Left lobe of liver (tissue), 2 donors: ENCODE measurements around the gene CPNE6. TPM values are rescaled to one million over a fixed set of nuclear protein-coding genes. Genes with fewer than 3 reads are reported as not detected.
"Not testable (repeated sequence)": the region's sequence is repeated elsewhere in the genome, so short reads cannot be mapped to it uniquely, and the experiment has no call there.

ENCODE experiments used
- ATAC-seq: fragments of 200-7000 bp; cut with Tn5 transposase; one replicate; pipeline ENCODE4 v1.9.1; 2020; ENCODE audit warnings: mild to moderate bottlenecking, moderate library complexity
- DNase-seq: peaks from one replicate; pipeline ENCODE4 v3.0.0-alpha.2; 2020; ENCODE audit warnings: low spot score
- total RNA-seq: library from RNA; stranded (reverse); gene quantifications from one replicate; pipeline ENCODE4 v1.2.1, GENCODE V29; 2021
- donor health status: DM: no; HTN: no; CAD: no; lungs with moderate emphysema.
- donor health status: DM: no; HTN: yes; CAD: no.

The CPNE6 gene
- total RNA-seq: 0.40 TPM

DNA sequence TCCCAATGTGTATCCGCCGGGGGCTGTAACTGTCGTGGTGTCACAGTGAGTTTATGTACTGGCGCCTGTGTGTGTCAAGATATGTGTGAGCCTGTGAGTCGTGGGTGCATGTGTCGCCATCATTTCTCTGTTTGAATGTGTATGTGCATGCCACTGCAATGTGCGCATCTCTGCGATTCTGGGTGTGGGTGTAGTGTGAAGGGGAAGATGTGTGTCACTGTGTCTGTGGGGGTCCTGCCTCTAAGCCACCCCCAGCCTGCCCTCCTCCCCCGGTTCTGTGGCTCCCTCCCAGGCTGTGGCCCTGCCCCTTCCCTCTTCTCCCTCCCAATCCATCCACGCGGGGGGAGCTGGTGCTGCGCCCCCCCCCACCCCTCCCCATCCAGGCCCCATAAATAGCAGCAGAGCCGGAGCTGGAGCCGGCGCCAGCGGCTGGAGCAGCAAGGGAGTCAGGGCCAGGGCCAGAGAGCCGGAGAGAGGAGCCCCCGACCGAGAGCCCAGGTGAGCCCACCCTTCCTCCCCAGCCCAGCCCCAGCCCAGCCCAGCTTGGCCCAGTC is at the start of gene CPNE6:
CPNE6 (plus strand) TSS at position 419 of the 554 bp plus-strand sequence. CDS start 1,375 bp downstream, outside the sequence.
- DNase-seq (no peak), ATAC-seq (no peak)

- not testable (repeated sequence) for DNase-seq, ATAC-seq
These were observed 46.4 kb upstream of the CPNE6 start for GRCh38 chr14:24024939-24025418.

- DNase-seq, ATAC-seq: not testable (repeated sequence)
These were observed 41.7 kb upstream of the CPNE6 start for GRCh38 chr14:24029687-24030086.

DNA sequence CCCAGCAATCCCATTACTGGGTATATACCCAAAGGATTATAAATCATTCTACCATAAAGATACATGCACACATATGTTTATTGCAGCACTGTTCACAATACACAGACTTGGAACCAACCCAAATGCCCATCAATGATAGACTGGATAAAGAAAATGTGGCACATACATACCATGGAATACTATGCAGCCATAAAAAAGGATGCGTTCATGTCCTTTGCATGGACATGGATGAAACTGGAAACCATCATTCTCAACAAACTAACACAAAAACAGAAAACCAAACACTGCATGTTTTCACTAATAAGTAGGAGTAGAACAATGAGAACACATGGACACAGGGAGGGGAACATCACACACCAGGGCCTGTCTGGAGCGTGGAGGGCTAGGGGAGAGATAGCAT is 40.0 kb upstream of the CPNE6 start:
- not testable (repeated sequence) for DNase-seq, ATAC-seq

DNA sequence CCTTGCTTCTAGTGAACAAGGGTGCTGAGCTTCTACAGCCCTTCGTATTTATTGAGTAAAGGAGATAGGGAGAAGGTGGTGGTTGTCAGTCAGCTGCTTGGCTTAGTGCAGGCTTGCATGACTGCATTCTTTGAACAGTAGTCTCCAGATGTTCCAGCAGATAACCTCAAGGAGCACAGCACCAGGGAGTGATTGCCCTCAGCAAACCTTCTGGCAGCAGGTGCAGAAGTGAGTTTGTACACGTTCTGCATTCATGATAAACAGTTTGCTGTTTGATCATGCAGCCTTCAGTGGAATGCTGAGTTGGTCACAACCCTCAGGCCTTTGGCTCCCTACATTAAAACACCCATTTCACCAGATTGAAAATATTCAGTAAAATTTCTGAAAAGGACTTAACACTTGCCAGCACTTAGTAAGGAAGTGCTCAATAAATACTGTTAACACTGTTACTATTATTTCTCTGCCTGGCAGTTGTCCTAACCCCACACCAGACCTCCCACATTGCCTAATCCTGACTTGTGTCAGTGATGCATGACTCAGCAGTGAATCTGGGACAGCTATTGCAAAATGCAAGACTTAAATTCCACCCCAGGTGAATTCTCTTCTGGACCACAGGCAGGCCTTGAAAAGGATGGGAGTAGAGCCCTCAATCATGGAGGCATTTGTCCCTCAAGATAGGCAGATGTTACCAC is 38.5 kb upstream of the CPNE6 start:
- peak; percentile 78 for DNase-seq
- ATAC-seq: peak; percentile 45

DNA sequence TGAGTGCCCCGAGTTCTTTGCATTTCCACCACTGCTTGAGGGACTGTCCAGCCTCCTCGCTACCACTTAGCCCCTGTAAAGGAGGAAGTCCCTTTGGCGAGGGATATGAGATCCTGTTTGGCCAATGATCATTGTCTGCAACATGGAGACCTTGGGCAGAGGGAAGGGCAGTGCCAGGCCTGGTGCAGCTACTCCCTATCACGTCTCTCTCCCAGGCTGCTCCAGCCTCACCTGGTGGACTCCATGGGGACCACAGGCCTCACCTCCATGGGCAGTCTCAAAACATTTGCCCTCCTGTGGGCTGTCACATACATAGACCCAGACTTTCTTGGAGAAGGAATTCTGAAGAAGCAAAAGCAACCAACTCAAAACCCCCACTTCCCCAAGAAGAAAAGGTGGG is 35.6 kb upstream of the CPNE6 start:
- DNase-seq: not testable (repeated sequence)
- peak; percentile 13 for ATAC-seq

DNA sequence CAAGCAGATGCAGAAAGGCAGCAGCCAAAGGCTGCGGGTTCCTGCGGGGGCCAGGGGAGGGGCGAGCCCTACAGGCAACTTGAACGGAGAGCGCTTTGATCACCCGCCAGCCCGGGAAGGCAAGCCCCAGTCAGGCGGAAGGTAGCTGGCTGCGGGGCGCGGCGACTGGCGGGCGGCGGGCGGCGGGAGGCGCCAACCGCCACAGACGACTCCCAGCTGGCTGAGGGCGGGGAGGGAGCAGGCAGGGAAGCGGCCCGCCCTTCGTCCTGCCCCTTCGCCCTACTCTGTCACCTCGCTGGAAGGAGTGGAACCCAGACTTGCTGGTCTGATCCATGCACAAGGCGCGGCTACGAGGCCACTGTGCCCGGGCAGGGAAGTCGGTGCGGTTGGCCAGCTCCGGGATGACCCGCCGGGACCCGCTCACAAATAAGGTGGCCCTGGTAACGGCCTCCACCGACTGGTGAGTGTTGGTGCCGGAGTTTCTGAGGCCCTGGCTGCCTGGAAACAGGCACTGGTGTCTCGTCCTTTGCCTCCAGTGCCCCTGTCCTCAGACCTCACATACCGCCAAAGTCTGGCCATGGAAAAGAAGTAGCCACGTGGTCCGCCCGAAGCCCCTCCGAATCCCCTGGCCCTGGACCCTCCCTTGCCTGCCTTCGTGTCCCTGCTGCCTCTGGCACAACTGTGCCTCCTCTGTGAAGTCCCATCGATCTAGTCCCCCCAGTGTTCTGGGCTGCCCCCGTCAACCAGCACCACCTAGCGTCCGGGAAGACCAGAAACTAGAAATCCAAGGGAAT is 35.0 kb upstream of the CPNE6 start:
- ATAC-seq (peak; percentile 91), DNase-seq (peak; percentile 93)

GRCh38 chr14:24036963-24037657 is 34.3 kb upstream of the CPNE6 start:
- DNase-seq, ATAC-seq: not testable (repeated sequence)

DNA sequence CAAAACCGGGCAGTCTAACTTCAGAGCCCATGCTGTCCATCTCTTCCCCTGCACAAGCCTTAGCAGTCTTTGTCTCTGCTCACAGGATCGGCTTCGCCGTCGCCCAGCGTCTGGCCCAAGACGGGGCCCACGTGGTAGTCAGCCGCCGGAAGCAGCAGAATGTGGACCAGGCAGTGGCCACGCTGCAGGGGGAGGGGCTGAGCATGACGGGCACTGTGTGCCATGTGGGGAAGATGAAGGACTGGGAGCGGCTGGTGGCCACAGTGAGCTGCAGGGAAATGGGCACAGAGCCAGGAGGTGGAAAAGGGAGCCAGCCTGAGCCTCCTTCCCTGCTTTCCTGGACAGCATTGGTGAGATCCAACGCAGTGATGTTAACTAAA is 33.7 kb upstream of the CPNE6 start:
- ATAC-seq (no peak), DNase-seq (no peak)

GRCh38 chr14:24038686-24039085 is 32.7 kb upstream of the CPNE6 start:
- ATAC-seq: no peak
- DNase-seq: no peak

DNA sequence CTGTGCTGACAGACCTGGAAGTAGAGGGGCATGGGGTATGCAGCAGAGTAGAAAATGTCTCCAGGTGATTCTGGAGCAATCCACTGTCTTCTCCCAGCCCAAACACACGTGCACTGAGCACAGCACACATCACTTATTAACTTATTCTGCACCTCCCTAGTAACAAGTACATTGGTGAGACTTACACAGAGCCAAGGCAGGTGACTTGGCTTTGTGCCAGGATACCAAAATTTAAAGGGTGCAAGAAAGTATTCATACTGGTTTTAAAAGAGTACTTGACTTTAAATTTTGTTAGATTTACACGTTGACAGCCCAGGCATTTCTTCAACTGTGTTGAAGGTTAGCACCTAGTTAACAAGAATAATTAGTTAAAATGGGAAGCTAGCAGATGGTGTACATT is 30.7 kb upstream of the CPNE6 start:
- DNase-seq: no peak
- ATAC-seq: no peak

- no peak for DNase-seq
- peak; percentile 59 for ATAC-seq
These were observed 28.6 kb upstream of the CPNE6 start for GRCh38 chr14:24042746-24043145.

- not testable (repeated sequence) for ATAC-seq, DNase-seq
These were observed 22.4 kb upstream of the CPNE6 start for GRCh38 chr14:24049002-24049401.

DNA sequence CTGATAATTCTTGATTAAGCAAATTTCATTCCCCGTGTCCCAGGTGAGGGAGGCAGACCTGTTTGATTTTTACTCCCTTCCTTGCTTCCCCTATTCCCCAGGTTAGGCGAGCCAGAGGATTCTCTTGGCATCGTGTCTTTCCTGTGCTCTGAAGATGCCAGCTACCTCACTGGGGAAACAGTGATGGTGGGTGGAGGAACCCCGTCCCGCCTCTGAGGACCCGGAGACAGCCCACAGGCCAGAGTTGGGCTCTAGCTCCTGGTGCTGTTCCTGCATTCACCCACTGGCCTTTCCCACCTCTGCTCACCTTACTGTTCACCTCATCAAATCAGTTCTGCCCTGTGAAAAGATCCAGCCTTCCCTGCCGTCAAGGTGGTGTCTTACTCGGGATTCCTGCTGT is 20.6 kb upstream of the CPNE6 start:
- ATAC-seq, DNase-seq: not testable (repeated sequence)

- ATAC-seq (peak; percentile 13), DNase-seq (no peak)
These were observed 20.1 kb upstream of the CPNE6 start for GRCh38 chr14:24051176-24051788.

DNA sequence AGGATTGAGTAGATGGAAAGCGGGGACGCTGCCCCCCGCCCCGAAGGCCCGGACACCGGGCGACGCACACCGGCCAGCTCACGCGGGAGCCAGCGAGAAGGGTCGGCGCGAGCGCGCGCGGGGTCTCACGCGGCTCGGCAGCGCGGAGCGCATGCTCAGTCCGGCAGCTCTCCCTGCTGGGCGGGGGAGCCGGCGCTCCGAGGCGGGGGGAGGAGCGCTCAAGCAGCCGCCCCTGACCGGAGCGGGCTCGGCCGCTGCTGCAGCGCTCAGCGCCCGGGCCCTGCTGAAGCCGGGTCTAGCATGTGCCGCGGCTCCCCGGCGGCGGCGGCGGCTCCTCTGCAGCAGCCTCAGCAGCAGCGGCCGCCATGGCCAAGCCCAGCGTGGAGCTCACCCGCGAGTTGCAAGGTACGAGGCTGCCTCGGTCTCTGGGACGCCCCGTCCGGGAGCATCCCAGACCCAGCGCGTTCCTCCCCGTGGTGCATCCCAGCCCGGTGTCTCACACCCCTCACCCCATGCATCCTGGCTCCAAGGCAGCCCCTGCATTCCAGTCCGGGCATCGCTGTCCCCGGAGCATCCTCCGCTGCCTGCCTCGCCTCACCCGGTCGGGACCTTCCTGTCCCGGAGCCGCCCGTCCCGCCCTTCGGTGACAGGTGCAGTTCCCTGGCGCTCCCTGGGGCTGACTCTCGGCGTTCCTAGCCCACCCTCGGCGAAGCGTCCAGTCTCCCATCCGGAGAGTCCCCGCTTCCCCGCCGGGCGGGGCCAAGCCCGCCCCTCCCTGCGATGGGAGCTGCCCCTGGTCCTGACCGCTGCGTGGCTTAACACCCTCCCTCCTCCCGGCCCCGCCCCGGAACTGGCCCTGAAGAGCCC is 19.3 kb upstream of the CPNE6 start, which contains the start of gene CARMIL3:
CARMIL3 (plus strand) TSS at position 221 of the 867 bp plus-strand sequence; CDS start at position 366, 145 bp downstream.
- DNase-seq: peak; percentile 70
- peak; percentile 91 for ATAC-seq

GRCh38 chr14:24052656-24053547 is 18.5 kb upstream of the CPNE6 start:
- ATAC-seq: no peak
- no peak for DNase-seq

- DNase-seq (no peak), ATAC-seq (no peak)
These were observed 17.6 kb upstream of the CPNE6 start for GRCh38 chr14:24053548-24054323.
